HG03280 (cell line): ENCODE results near the gene LGALS3.
"Not testable (repeated sequence)": the region's sequence is repeated elsewhere in the genome, so short reads cannot be mapped to it uniquely, and the experiment has no call there.

ENCODE experiments used
- ATAC-seq: cut with Tn5 transposase; IDR thresholded peaks from one replicate; pipeline ENCODE4 v1.9.1; 2021; ENCODE audit warnings: mild to moderate bottlenecking, moderate library complexity; ENCODE audit not compliant: unreplicated experiment

Gene LGALS3

DNA sequence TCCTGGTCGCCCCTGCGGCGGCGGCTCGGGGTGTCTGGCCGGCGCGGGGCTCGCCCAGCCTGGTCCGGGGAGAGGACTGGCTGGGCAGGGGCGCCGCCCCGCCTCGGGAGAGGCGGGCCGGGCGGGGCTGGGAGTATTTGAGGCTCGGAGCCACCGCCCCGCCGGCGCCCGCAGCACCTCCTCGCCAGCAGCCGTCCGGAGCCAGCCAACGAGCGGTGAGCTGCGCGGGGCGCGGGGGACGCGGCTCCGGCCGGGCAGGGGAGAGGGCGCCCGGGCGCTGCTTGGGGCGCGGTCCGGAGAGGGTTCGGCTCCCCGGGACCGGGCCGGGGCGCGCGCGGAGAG is at the start of gene LGALS3:
TSS of gene LGALS3 (plus strand) at position 167 of the 342 bp plus-strand sequence. CDS start 8,122 bp downstream, outside the sequence.
- ATAC-seq: peak; percentile 80

DNA sequence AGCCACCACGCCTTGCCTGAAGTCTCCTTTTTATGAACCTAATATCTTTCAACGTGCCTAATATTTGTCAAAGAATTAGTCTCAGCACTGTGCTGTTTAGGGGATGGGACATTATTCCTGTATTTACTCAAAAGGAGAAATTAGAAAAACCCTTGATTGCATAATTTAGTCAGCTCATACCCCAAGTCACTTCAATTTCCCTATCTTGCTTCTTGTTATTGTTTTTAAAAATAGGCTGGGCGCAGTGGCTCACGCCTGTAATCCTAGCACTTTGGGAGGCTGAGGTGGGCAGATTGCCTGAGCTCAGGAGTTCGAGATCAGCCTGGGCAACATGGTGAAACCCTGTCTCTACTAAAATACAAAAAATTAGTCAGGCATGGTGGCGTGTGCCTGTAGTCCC is 49.1 kb upstream of the LGALS3 start:
- not testable (repeated sequence) for ATAC-seq

DNA sequence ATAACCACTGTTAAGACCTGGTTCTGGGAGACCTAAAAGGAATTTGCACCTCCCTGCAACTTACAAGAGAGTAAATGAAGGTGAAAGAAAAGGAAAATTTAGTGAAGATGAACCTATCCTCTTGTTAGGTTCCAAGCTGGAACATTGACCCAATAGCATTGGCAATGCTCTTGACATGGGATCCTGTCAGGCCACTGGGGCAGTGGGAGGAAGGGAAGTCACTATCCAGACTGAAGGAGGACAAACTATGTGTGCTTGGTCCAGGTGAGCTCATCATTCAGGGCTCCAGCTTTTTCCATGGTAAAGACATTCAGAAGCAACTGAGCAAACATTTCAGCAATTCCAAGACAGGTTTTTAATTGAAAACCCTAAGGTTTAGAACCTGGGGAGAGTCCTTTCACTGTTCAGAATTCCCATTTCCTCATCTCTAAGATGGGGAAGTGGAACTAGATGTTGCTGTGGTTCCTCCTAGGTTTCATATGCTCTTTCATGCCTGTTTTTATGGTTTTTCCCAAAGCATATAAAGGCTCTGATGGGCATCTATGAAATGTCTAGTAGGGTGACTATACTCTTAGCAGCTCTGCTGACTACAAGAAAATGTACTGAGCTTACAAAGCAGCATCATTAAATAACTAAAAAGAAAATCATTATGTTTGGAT is 44.5 kb upstream of the LGALS3 start:
- no peak for ATAC-seq

DNA sequence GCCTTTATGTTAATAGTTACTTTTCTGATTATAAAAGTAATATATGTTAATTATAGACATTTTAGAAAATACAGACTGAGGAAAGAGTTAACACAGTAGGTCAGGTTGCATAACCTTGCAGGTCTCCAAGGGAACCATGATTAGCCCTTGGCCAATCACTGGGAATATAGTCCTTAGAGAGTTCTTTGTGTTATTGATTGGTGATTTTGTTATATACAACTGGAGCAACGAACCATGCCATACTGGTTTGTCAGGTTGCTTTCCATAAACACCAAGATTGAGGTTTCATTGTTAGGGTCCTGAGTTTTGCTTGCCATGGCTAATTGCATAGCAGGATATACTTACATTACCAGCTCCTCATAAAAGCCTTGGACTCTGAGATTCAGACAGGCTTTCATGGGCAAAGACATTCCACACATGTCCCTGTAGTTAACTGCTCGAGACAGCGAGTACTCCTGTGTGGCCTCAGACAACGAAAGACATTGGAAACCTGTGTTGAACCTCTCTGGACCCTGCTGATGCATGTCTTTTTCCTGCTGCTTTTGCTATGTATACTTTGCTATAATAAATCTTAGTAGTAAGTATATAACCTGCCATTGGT is 43.9 kb upstream of the LGALS3 start:
- ATAC-seq: no peak

DNA sequence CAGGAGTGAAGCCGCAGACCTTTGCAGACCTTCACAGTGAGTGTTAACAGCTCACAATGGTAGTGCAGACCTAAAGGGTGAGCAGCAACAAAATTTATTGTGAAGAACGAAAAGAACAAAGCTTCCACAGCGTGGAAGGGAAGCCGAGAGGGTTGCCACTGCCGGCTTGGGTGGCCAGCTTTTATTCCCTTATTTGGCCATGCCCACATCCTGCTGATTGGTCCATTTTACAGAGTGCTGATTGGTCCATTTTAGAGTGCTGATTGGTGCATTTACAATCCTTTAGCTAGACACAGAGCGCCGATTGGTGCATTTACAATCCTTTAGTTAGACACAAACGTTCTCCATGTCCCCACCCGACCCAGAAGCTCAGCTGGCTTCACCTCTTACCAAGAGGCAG is 42.1 kb upstream of the LGALS3 start:
- ATAC-seq: no peak

DNA sequence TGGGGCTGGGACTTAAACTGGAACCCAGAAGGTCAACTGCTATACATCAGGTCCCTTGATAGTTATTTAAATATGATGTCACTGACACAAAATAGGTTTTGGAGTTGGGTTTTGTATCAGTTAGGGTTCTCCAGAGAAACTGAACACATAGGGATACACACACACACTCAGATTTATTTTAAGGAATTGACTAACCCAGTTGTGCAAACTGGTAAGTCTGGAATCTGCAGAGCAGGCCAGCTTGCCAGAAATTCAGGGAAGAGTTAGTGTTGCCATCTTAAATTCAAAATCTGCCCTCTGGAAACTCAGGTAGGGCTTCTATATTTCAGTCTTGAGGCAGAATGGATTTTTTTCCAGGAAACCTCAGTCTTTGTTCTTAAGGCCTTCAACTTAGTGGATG is 40.7 kb upstream of the LGALS3 start:
- ATAC-seq: no peak

DNA sequence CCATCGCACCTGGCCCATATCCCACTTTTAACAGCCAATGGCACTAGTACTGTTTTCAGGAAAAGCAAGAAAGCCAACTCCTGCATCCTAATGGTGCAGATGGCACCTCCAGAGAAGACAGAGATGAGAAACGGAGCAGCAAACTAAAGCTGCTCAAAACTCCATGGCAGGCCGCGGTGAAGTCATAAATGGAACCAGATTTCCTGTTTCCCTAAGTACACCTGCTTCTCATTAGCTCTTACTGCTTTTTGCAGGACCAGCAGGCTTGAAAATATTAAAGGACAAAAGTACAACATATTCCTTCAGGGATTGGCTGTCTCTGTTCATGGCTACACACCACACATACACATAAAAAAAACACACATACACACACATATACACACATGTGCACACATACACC is 36.7 kb upstream of the LGALS3 start:
- ATAC-seq: no peak

DNA sequence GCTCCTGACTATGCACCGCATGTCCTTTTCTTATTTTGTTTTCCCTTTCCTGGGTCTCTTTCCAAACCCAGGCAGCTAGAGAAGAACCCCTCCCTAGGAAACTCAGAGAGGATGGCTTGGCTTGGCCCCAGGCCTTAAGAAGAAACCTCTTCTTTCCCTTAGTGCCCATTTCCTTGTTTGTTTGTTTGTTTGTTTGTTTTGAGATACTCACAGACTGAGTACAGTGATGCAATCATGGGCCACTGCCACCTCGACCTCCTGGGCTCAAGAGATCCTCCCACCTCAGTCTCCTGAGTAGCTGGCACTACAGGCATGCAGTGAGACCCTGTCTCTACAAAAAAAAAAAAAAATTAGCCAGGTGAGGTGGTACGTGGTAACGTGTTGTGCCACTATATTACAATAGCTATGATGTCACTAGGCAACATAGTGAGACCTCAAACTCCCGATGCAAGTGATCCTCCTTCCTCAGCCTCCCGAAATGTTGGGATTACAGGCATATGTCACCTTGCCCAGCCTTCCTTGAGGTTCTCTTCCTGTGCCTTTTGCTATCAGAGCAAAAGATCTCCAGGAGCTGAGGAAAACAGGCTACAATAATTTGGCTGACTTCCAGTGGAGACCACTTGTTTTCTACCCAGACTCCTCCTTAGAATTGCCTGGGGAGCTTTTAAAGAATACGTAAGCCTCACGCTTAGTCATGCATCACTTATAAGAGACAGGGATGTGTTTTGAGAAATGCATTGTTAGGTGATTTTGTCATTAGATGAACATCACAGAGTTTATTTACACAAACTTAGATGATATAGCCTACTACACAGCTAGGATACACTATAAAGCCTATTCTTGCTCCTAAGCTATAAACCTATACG is 34.5 kb upstream of the LGALS3 start:
- no peak for ATAC-seq

DNA sequence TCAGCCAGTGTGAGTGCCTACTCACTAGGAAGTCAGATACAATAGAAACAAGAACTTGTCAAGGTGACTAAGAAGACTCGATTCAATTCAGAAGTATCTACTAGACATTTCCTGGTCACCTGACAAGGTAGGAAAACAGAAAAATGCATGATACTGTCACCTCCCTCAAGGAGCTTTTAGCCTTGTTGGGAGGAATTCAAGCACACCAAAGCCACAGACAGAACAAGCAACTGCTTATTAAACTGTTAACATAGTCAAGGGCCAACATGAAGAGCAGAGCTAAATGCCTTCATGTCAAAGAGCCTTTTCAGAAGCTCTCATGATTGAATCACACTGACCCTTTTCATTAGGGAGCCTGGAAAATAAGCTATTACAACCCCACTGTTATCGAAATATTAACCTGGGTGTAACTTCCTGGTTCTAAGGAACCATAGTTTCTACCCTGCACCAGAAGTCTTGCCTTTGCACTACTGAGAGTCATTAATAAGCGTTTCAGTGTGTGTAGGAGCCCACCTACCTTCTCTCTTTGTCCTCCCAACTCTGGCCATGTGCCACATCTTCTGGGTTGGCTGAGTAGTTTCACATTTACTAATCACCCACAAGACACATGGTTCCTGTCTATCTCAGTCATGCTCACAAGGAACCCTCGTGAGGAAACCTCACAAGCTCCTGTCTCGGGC is 31.0 kb upstream of the LGALS3 start:
- ATAC-seq: peak; percentile 56

DNA sequence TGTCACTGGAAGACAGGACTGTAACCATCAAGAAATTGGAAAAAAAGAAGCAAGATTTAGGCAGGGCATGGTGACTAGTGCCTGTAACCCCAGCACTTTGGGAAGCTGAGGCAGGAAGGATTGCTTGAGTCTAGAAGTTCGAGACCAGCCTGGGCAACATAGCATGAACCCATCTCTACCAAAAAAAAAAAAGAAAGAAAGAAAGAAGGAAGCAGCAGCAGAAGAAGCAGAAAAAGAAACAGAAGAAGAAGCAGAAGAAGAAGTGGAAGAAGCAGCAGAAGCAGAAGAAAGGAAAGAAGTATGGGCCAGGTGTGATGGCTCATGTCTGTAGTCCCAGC is 30.5 kb upstream of the LGALS3 start:
- no peak for ATAC-seq

DNA sequence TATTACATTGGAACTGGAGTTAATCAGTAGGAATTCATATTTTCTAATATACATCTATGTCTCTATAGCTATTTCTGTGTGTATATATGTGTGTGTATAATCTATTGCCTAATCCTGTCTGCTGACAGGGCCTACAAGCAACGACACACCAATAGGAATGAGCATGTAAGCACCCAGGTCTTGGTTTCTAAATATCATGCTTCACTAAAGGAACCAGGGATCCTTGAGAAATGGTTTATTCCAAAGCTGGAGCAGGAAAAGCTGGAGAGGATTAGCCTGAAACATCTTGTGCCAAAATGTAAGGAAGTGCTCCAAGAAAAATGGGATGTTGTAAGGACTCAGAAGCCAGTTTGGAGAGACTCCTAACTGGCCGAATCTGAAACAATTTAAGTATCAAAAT is 29.3 kb upstream of the LGALS3 start:
- ATAC-seq: no peak

DNA sequence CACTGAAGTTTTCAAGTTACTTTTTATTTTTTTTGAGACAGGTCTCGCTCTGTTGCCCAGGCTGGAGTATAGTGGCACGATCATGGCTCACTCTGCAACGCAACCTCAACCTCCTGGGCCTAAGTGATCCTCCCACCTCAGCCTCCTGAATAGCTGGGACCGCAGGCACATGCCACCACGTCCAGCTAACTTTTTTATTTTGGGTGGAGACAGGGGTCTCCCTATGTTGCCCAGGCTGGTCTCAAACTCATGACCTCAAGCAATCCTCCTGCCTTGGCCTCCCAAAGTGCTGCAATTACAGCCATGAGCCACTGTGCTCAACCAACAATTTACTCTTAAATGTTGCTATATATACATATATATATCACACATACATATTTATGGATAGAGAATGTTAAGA is 27.4 kb upstream of the LGALS3 start:
- ATAC-seq: no peak

DNA sequence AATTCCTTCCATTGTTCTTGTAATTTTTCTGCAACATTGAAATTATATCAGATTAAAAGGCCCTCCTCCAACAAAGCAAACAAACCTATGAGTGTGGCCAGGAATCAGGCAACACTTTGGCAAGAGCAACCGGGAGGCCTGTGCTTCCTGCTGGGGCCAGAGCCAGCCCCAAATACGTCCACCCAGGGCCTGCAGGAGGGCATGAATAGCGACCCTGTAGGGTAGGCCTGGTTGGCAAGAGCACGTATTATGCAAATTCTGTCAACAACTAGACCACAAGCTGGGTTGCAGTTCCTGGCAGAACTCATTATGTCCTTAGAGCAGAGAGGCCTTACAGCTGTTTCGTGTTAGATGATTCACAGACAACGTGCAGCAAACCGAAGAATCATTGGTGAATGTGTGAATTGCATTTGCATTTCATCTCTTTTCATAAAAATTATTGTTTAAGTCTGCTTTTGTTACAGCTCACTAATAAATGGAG is 26.9 kb upstream of the LGALS3 start:
- peak; percentile 72 for ATAC-seq

DNA sequence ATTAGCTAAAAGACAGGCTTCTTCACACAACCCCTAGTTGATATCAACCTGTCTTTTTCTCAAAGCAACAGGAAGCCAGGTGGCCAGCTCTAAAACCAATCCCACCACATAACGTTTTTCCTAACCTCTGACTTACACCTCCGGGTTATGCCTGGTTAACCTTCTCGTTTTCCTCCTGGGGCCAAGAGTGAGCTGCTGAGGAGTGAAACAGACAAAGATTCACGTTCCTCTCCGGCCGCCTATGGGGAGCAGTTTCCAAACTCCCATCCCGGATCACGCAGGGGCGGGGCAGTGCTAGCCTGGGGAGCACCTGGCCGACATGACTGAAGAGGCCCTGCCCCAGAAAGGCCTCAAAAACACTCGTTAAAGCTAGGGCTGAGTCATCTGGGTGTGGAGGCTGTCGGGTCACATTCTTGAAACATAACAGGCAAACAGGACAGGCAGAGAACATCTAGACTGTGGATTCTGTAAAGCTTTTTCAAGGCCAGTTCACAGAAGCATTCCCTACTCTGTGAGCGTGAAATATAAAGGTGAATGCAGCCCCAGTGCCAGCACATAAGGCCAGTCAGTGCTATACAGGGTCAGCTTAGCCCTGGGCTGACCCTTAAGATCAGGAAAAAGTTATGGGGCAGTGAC is 25.9 kb upstream of the LGALS3 start:
- peak; percentile 42 for ATAC-seq

DNA sequence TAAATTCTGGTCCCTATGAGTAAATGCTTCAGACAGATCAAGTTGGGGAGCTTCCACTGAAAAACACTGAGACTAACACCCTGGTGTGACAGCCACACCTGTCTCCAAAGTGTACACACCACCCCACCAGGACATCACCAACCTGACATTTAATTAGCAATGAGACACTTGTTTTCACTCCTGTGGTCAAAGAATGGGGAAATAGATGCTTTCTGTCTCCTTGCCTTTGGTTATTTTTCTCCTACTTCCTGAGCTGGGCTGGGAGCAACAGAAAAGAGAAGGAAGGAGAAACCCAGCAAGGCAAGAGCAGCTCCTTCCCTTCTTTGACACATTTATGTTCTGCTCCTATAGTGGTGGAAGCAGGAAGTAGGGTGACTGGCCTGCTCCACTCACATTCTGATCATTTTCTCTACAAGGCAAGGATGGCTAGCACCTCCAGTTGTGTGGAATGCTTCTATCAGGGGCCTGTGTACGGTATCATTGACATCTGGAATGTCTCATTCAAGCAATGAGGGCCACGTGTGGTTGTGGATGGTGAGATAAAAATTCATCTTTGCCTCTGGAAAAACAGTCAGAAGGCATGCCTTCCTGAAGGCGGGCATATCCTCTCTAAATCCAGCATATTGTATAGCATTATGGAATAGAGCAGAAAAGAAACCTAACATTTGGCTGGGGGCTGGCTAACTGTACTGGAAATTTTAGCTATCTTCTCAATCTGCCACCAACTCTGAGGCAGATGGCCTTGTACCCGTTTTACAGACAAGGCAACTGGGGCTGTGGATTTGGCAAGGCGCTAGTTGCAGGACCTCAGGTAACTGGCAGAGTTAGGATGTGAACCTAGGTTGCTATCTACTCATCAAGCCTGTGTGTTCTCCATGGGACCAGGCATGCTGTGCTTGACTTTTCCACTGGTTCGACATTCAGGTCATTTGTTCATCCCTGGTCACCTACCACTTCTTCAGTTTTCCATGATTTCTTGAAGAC is 24.8 kb upstream of the LGALS3 start:
- ATAC-seq: no peak

DNA sequence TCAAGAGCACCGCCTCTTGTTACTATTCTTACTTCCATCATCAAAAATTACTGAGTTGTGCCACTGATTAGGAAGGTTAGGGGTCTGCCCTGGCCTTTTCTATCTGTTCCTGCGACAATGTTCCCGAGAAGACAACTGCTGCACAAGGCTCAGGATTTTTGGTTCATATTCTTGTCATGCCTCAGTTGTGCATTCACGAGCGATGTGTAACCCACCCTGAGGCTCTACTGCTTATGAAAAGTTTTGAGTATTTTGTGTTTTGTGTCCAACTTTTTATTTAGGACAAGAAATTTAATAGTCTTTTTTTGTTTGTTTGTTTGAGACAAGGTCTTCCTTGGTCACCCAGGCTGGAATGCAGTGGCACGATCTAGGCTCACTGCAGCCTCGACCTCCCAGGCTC is 23.1 kb upstream of the LGALS3 start:
- no peak for ATAC-seq

DNA sequence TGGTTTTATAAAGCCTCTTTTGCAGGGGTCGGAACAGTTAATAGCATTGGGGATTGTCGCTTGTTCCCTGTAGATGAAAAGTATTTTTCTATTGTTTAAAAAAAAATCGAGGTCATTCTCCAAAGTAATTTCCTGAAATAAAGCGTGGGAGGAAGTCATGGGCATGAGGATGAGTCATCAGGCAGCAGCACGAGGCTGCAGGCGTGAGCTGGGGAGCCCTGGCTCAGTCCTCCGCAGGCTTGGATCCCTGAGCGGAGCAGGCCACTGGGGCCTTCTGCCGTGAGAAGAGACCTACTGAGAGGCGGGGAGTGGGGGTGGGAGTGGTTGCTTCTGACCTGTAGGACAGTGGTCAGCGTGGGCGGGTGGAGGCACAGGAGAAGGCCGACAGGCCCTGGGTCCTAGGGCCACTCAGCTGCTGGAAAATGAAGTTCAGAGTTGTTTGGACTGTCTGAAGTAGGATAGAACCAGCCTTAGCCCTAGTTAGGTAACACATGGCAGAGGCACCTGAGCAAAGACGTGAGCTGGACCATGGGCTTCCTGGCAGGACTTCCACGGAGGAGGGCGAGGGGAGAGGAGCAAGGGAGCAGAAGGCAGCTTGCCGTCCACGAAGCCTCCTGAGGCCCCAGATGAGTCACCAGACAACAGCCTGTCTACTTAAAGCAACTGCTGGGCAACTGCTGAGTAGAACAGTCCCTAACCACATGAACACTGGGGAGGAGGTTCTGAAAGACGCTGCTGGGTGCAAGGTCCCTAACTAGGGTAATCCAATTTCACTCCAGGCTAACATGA is 21.1 kb upstream of the LGALS3 start:
- no peak for ATAC-seq

DNA sequence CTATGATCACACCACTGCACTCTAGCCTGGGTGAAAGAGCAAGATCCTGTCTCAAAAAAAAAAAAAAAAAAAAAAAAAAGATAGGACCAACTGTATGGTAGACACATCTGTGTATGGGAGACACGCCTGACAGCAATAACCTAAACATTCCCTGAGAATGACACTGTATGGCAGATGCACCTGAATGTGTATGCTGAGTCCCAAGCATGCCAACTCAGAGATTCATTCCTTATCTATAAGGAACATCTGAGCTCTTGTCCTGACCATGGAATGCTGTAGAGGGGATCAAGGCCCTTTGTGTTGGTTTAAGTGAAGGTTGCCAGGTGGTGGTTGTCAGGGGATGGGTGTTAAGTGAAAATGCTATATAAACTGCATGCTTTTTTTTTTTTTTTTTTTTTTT is 19.2 kb upstream of the LGALS3 start:
- no peak for ATAC-seq

DNA sequence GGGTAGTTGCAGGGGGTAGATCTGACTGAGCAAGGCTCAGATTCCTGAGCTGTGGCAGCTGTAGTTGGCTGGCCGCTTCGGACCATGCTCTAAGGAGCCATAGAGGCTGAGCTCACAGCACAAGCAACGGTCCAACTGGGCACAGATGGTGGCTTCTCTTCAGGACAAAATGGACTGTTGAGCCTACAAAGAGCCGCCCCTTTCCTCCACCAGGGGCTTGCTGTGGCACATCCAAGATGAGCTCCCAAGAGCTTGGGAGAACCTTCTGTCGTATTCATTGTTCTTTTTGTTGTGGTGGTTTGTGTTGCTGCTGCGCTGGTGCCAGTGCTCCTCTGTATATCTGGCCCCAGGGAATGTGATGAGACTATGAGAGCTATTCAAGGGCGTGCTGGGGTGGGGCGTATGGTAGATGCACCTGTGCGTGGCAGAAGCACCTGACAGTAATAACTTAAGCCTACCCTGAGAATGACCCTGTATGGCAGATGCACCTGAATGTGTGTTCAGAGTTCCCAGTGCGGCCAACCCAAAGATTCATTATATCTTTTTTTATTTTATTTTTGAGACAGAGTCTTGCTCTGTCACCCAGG is 17.8 kb upstream of the LGALS3 start:
- no peak for ATAC-seq
